ENCODE results near the gene SURF1.
"Not testable (repeated sequence)": the region's sequence is repeated elsewhere in the genome, so short reads cannot be mapped to it uniquely, and the experiment has no call there.

The SURF1 gene

DNA sequence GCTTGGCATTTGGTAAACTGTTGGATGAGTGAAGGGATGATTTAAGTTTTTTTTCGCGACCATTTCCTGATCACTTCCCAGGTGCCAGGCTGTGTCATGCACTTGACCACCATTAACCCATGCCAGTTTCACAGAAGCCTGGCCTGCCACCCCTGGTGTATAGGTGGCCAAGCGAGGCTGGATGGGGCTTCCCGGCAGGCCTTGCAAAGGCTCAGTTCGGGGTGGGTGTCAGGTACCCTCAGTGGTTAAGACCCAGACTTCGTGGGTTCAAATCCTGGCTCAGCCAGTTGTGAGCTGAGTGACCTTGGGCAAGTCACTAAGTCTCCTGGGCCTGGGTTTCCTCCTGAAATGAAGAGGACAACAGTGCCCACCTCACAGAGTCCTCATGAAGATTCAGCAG, 10.7 kb downstream of the SURF1 start:
- DNase-seq (ENCODE audit: low spot score) (no peak), FAIRE-seq (no peak)

DNA sequence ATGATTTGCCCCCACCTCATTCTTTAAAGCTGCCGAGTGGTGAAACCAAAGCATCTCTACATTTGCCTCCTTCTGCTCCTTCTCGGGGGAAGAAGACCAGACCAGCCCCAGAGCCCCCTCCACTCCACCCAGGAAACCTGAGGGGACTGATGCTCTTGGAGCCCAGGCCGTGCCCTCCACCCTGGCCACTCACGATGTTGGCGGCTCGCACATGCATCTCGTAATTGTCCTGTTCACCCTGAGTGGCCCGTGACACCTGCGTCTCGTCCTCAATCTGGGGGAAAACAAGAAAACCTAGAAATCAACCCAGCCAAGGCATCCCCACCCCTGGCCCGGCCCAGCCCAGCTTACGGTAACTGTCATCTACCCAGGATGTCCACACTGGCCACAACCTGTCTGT, 11.3 kb downstream of the SURF1 start:
- FAIRE-seq = no peak
- DNase-seq (ENCODE audit: low spot score) = no peak

DNA sequence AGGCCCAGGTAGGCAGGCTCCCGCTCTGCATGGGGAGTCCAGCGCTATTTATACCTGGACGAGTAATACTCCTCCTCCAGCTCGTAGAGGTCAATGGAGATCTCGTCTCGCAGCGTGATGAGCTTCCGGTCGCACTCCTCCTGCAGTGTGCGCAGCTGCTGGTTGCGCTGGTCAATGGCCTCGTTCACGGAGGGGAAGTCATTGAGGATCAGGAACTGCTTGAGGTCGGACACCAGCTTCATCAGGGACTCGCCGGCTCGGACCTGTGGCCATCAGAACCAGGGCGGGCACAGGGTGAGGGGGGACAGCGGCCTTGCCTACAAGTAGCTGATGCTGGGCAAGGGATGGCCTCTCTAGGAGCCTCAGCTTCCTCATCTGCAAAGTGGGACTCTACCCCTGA, 12.2 kb downstream of the SURF1 start:
- no peak for FAIRE-seq
- DNase-seq (ENCODE audit: low spot score) = no peak

DNA sequence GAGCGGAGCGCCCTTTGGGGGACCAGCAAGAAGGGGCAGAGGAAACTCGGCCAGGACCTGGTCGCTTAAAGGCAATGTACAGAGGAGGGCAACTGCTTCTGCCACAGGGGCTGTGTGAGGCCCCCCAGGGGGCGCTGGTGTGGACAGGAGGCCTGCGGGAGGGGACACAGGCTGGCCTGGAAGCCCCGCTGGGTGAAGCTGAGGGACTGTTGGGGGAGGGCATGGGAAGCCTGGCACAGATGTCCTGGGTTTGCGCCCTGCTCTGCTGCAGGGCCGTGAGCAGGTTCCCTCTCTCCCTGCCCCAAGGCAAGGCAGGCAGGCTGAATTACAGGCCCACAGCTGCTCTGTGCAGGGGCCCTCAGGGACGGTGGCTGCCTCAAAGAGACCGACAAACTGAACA, 13.7 kb downstream of the SURF1 start:
- FAIRE-seq = no peak

DNA sequence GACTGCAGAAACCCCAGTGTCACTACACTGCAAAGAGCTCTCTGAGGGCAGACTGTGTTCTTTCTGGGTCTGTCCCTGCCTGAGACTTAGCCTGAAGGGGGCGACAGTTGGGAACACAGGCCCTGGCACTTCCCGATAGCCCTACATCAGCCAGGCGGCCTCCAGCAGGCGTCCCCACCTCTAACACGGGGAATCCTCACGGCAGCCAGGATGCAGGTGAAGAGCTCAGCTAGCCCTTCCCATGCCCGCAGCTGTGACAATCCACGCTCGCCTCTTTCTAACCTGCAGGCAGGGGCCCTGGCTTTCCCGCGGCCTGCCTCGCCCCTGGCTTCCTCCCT, 14.2 kb downstream of the SURF1 start:
- FAIRE-seq (no peak), DNase-seq (ENCODE audit: low spot score) (no peak)

More for the DNA sequence above, 13.7 kb downstream of the SURF1 start:
- no peak for DNase-seq (ENCODE audit: low spot score)

DNA sequence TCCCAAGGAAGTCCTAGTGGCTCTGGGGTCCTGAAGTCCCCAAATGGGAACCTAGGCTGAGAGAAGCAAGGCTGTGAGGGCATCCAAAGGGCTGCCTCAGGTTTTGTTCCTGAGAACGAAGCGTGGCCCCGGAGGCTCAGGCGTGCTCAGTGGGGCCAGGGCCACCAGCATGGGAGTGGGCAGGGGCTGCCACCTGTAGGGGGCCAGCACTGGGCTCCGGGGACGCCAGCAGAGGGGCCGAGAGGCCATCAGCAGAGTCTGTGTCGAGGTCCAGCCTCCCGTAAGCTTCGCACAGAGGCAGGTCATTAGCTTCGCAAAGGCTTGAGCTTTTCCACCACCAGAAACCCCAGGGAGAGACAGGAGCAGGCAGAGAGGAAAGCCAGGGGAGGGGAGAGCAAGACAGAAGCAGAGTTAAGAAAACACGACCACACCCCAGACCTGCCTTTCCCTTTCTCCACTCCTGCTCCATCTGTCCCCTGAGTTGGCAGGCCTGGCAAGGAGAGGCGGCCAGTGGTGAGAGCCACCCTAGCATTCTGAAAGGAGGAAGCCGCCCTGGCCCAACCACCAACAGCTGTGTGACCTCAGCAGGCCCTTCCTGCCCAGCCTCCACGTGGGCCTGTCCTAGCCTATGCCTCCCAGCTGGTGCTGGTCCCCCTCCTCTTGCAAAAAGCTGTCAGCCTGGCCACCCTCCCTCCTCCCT, 14.8 kb downstream of the SURF1 start:
- FAIRE-seq (no peak), DNase-seq (ENCODE audit: low spot score) (no peak)

DNA sequence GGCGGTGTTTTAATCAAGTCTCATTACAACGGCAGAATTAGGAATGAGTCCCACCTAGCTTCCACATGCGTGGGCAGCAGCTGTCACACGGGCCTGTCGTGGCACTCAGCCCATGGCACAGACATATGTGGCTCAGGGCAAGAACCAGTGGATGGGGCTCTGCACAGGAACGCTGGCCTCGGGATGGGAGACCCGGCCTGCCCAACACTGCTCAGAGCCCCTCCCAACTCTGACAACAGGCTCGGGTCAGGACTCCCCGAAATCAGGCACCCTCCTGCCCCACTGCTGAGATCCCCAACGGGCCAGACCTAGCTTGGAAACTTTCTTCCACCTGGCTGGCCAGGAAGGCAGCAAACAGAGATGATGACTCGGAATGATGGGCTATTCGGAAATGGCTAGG, 15.4 kb downstream of the SURF1 start:
- no peak for DNase-seq (ENCODE audit: low spot score)
- no peak for FAIRE-seq

DNA sequence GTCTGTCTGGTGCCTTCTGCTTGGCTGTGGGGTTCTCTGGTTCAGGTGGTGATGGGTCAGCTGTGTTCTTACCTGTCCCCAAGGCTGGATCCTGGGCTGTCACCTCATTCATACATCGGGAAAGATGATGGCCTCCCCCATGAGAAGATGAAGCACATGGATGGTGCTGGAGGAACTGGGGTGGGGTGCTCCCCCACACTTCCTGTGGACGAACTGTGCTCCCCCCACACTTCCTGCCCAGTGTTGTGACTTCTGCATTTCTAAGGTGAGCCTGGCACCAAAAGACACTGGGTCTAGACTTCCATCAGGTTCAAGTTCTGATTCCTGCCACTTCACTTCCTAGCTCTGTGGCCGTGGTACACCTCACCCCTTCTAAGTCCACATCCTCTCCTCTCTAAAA, 16.0 kb downstream of the SURF1 start:
- DNase-seq (ENCODE audit: low spot score) = no peak
- FAIRE-seq = no peak

DNA sequence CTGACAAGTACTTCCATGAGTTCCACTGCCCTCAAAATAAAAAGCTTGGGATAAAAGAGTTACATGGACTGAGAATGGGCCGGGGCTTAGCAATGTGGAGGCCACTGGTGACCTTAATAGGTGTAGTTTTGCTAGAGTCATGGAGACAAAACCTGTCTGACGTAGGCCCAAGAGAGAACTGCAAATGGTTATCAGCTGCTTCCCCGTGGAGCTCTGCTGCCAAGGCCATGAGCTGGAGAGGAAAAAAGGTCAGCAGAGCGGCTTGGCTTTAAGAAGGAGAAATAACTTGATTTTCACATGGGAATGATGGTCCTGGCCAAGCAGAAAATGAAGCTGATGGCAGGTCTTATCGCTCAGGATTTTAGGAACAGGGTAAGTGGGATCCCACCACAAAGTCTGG, 16.6 kb downstream of the SURF1 start:
- no peak for FAIRE-seq
- no peak for DNase-seq (ENCODE audit: low spot score)

DNA sequence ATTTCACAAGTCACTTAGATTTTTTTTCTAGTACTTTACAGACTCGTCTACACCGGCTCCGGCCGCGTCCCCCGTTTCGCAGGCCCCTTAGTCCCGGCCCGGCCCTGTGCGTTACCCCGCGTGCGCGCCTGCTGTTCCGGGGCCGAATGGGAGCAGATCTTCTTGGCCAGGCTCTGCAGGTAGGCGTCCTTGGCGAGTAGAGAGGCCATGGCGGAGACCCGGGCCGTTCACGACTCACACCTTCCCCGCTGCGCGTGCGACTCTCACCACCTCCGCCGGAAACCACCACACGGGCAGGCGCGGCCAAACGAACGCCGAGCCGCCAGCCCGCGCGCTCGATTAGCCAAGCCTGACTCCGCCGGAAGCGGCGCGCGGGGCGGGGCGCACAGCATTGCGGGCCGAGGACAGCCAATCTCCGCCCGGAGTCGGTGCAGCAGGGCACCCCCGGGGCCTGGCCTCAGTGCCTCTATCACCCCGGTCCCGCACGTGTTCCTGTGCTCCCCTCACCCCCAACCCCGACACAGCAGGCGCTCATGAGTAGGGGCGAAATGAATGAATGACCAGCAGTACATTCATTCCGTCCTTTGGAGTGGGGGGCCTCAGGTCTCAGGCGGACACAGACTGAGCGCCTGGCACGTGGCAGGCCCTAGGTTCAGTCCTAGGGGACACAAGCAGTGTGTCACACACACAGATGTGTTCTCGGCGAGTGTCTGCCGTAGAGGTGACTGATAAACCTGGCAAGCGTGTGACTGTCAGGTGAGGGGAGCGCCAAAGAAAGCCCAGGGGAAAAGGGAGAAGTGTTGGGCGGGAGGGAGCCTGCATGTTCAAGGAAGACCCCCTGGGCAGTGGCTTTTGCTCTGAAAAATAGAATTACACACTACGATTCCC, 20.1 kb downstream of the SURF1 start, which contains the start of gene SURF6:
SURF6 (minus strand) TSS at position 265 of the 888 bp plus-strand sequence; CDS start at position 209, 56 bp downstream.
- peak; percentile 90 for DNase-seq (ENCODE audit: low spot score)
- no peak for FAIRE-seq

DNA sequence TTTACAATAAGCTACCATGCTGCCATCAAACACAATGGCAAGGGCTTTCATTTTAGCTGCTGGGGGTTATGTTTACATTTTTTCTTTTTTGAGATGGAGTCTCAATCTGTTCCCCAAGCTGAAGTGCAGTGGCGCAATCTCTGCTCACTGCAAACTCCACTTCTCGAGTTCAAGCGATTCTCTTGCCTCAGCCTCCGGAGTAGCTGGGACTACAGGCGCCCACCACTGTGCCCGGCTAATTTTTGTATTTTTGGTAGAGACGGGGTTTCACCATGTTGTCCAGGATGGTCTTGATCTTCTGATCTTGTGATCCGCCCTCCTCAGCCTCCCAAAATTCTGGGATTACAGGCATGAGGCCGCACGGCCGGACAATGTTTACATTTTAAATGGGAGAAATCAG, 21.4 kb downstream of the SURF1 start:
- DNase-seq (ENCODE audit: low spot score); FAIRE-seq: not testable (repeated sequence)

DNA sequence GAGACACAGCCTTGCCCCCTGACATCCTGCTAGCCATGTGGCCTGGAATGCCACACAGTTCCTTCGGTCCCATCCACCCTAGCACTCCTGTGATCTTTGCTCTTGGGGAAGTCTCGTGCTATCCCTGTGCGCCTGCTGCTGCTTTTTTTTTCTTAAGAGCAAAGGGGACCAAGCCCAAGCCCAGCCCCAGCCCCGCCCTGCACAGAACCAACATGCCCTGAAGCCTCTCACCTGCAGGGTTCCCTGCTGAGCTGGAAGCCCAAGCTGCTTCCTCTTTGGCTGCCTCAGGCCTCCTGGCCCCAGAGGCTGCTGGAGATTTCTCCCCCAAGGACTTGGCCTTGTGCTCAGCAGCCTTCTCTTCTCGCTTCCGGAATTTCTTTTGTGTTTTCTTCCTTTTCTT, 22.1 kb downstream of the SURF1 start:
- DNase-seq (ENCODE audit: low spot score) (no peak), FAIRE-seq (no peak)

DNA sequence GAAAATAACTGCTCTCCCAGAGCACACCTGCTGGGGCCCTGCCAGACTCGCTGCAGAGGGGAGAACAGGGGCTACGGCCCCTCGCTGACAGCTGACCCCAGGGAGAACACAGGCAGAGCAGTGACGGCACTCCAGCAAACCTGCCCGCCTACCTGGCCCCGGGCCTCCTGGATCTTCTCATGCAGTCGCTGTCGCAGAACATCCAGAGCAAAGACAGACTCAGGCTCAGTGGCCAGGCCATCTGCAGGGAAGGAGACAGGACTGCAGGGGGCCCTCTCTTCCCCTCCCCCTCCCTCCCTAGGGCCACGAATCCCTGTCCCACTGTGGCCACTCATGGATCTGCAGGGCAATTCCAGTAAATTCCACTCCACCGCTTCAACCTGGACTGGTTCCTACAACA, 22.7 kb downstream of the SURF1 start:
- no peak for FAIRE-seq
- DNase-seq (ENCODE audit: low spot score) = no peak

DNA sequence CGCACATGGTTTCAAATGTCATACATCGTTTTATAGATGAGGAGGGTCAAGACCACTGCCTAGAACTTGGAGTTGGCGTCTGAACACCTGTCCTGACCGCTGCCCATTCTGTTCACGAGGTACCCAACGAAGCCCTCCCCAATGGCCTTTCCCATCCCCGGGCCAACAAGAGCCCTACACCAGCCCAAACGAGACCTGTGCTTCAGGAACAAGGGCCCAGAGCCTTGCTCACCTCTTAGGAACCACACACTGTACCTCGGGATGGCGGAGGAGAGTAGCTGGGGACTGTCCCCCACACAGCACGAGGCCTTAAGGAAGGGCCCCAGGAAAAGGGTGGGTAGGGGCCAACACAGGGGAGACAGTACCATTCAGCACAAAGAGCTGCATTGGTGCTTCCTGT, 23.3 kb downstream of the SURF1 start:
- FAIRE-seq (no peak), DNase-seq (ENCODE audit: low spot score) (no peak)

DNA sequence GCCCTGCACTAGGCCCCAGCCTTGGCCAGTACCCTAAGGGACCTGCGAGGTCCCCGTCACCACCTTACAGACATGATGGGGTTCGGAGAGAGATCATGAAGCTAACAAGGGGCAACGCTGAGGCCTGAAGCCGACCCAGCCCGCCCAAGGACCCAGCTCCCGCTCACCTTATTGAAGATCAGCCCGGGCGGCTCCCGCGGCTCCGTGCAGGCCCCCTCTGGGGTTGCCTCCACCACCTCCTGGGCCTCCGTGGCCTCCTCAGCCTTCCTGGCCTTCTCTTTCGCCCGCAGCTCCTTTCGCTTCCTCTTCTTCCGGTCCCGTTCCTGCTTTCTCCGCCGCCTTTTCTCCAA, 23.9 kb downstream of the SURF1 start:
- FAIRE-seq (no peak), DNase-seq (ENCODE audit: low spot score) (no peak)

DNA sequence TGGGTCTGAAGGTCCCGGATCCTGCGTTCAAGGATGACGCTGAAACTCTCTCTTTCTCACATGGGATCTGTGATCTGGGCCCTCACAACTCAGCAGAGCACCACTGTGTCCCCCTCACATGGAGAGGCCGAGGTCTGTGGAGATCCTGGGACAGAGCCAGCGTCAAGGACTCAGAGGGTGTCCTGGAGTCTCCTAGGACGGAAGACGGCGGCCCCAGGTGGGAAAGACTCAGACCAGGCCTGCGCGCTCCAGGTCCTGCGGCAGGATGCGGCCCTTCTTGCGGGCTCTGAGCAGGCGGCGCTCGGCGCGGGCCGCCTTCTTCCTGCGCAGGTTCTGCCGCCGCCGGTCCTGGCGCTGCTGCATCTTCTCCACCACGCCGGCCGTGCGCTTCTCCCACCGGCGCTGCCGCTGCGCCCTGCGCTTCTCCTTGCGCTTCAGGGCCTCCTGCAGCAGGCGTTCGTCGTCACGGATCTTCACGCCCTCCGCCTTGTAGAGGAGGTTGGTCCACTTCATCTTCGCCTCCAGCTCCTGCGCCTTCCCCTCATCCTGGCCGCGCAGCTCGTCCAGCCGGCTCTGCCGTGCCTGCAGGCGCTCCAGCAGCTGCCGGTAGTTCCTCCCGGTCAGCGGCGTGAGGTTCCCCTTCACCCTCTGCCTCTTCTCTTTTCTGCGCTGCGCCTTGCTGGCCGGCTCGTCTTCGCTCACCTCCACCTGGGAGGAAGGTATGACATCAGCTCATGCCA, 24.5 kb downstream of the SURF1 start:
- no peak for FAIRE-seq
- no peak for DNase-seq (ENCODE audit: low spot score)

DNA sequence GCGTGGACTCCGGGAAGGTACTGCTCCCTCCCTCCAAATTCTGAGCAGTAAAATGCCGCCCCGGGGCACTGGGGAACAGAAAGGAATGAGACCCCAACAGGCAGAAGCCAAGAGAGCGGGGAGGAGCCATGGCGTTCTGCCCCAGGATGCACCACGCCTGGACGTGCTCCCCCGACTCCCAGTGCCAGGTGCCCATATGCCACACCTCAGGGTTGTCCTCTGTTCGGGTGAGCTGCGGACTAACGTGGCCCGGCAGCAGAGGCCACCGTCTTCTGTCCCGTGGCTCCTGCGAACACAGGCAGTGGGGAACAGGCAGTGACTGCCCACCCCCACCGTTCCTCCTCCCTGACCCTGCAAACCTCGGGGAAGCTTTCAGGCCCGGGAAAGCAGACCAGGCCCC, 25.1 kb downstream of the SURF1 start:
- FAIRE-seq = no peak
- DNase-seq (ENCODE audit: low spot score) = no peak

DNA sequence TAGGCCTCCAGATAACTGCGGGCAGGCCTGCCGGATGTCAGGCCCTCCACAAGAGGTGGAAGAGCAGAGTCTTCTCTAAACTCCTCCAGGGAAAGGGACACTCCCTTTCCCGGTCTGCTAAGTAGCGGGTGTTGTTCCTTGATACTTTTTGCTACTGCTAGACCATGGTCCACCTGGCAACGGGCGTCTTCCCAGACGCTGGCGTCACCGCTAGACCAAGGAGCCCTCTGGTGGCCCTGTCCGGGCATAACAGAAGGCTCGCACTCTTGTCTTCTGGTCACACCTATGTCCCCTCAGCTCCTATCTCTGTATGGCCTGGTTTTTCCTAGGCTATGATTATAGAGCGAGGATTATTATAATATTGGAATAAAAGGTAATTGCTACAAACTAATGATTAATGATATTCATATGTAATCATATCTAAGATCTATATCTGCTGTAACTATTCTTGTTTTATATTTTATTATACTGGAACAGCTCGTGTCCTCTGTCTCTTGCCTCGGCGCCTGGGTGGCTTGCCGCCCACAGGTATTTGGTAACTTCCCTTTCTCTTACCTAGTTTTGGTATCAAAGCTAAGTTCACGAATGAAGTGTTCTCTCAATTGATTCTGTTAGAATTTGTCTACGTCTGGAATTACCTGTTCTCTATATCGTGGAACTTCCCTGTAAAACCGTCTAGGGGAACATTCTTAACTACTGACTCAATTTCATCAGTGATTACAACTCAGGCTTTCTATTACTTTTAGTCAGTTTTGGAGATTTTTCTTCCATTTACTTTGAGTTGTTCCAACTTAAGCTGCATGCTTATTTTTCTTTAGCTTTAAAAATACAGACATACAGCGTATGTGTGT, 26.8 kb downstream of the SURF1 start:
- not testable (repeated sequence) for FAIRE-seq; DNase-seq (ENCODE audit: low spot score)

DNA sequence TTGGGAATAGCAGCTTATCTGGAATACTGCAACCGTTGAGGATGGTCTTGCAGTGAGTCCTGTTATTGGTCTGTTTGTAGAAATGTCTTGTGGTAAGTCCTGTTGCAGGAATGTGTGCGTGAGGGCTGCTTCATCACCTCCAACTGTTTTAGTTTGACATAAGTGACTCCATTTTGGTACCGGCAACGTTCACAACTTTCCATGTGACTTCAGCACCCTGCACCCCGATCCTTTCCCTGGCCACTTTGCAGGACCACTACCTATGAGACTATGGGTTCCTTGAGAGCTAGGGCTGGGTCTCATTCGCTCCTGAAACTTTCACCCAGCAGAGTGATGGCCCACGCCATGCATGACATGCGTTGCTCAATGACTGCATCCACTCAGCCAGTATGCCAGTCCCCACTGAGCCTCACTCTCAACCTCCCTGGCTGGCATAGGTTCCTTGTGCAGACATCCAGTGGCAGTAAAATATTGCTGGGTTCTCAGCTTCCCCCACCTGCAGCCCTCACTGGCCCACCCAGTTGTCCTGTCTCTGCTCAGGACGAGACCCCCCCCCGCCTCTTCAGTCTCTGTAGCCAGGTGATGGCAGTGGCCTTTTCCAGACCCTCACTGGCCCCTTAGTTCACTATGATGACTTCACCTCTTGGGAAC, 28.3 kb downstream of the SURF1 start:
- DNase-seq (ENCODE audit: low spot score) (no peak), FAIRE-seq (no peak)

DNA sequence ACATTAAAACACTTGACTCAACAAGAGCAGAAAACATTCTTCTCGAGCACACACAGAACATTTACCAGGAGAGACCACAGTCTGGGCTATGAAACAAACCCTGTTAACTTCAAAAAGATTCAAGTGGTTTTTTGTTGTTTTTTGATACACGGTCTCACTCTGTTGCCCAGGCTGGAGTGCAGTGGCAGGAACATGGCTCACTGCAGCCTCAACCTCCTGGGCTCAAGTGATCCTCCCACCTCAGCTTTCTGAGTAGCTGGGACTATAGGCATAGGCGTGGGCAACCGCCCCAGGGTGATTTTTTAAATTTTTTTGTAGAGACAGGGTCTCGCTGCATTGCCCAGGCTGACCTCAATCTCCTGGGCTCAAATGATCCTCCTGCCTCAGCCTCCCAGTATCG, 29.3 kb downstream of the SURF1 start:
- not testable (repeated sequence) for FAIRE-seq; DNase-seq (ENCODE audit: low spot score)

Data from urothelium cell line (cell line).